ENCODE measurements around the gene MAK. TPM values are rescaled to one million over a fixed set of nuclear protein-coding genes. Genes with fewer than 3 reads are reported as not detected.

MAK gene
- total and polyA plus RNA-seq, 2 of the 13 experiments (the other 11 are each of a cell fraction or from before 2014, with no cell fraction given), result 0.04 TPM; not detected in 1

GRCh38 chr6:10747251-10747972 lies 90.9 kb downstream of the MAK start, which contains the start of gene TMEM14B (continued):
- peak; percentile 94; the same call in 1 of the 2 replicates for TF ChIP-seq ZNF512B (CRISPR knock-in tag; IDR thresholded peaks at IDR 0.05; ENCODE audit: borderline replicate concordance)
- no peak for TF ChIP-seq ZNF570 (CRISPR knock-in tag; IDR thresholded peaks at IDR 0.05; ENCODE audit: borderline replicate concordance)
- no peak for TF ChIP-seq SP1 (IDR thresholded peaks at IDR 0.05)
- peak; percentile 74 for TF ChIP-seq SP1 (CRISPR knock-in tag; IDR thresholded peaks at IDR 0.05)
- no peak for TF ChIP-seq NCOA5 (CRISPR knock-in tag; IDR thresholded peaks at IDR 0.05)
- TF ChIP-seq BATF2 (CRISPR knock-in tag; IDR thresholded peaks at IDR 0.05), result no peak
- no peak for TF ChIP-seq ZNF75D (CRISPR knock-in tag; IDR thresholded peaks at IDR 0.05; ENCODE audit: borderline replicate concordance)
- TF ChIP-seq ZNF224 (CRISPR knock-in tag; IDR thresholded peaks at IDR 0.05), result 0 out of 2 replicates have a peak, but pooled peaks have one; percentile 48
- no peak; the same call in 1 of the 2 replicates for TF ChIP-seq ZNF441 (CRISPR knock-in tag; IDR thresholded peaks at IDR 0.05; ENCODE audit: borderline replicate concordance)
- no peak; the same call in 1 of the 2 replicates for TF ChIP-seq ZBTB10 (CRISPR knock-in tag; IDR thresholded peaks at IDR 0.05; ENCODE audit: borderline replicate concordance)
- TF ChIP-seq FOXA1 (IDR thresholded peaks at IDR 0.05), result no peak
- peak; percentile 41; the same call in 1 of the 2 replicates for TF ChIP-seq FOXA1 (CRISPR knock-in tag; IDR thresholded peaks at IDR 0.05)
- TF ChIP-seq ZNF776 (CRISPR knock-in tag; IDR thresholded peaks at IDR 0.05), result peak; percentile 93
- TF ChIP-seq CENPT (CRISPR knock-in tag; IDR thresholded peaks at IDR 0.05; ENCODE audit: low read depth), result no peak
- TF ChIP-seq MXD3 (CRISPR knock-in tag; IDR thresholded peaks at IDR 0.05), result peak; percentile 88; the same call in 1 of the 2 replicates
- peak; percentile 97 for TF ChIP-seq ZNF335 (CRISPR knock-in tag; IDR thresholded peaks at IDR 0.05)
- no peak; the same call in 1 of the 2 replicates for TF ChIP-seq ZNF225 (CRISPR knock-in tag; IDR thresholded peaks at IDR 0.05)
- 0 out of 2 replicates have a peak, but pooled peaks have one; percentile 75 for TF ChIP-seq ZNF343 (CRISPR knock-in tag; IDR thresholded peaks at IDR 0.05)
- TF ChIP-seq BHLHE40 (IDR thresholded peaks at IDR 0.05; ENCODE audit: low read length), result peak; percentile 84
- TF ChIP-seq ZNF768 (CRISPR knock-in tag; IDR thresholded peaks at IDR 0.05), result peak; percentile 93
- peak; percentile 94 for TF ChIP-seq NAIF1 (CRISPR knock-in tag; IDR thresholded peaks at IDR 0.05; ENCODE audit: borderline replicate concordance)
- peak; percentile 93 for TF ChIP-seq RXRA (CRISPR knock-in tag; IDR thresholded peaks at IDR 0.05)
- no peak; the same call in none of the 2 replicates for TF ChIP-seq ZSCAN29 (CRISPR knock-in tag; conservative IDR thresholded peaks at IDR 0.05)
